Lung (tissue), 12 donors: ENCODE results near the gene NPHP4. TPM values are rescaled to one million over a fixed set of nuclear protein-coding genes. Genes with fewer than 3 reads are reported as not detected.
A peak's percentile ranks its signal among the peaks of the same experiment; 100 is the strongest.

Experiments used
- ATAC-seq: fragments of 200-7000 bp; cut with Tn5 transposase; one replicate; pipeline ENCODE4 v1.9.1; 2020; ENCODE audit warnings: moderate number of reproducible peaks; ENCODE audit not compliant: insufficient read depth, low FRiP score
- DNase-seq, 3 donors: peaks; one replicate each; pipeline ENCODE4 v3.0.0-alpha.2; 2013 to 2017
- H3K27ac ChIP-seq, 2 donors: one replicate each; pipeline ENCODE4 v1.5.1; 2013; ENCODE audit warnings: mild to moderate bottlenecking in 2 of 2, moderate library complexity in 2 of 2, control low read depth in 1 of 2, inconsistent platforms in 1 of 2, low read depth in 1 of 2, low read length in 1 of 2
- H3K27me3 ChIP-seq, 3 donors: one replicate each; pipeline ENCODE4 v1.5.1; 2013; ENCODE audit warnings: low read length in 2 of 3; ENCODE audit not compliant: control insufficient read depth in 3 of 3, insufficient read depth in 3 of 3
- H3K36me3 ChIP-seq, 4 donors: one replicate each; pipeline ENCODE4 v1.5.1; 2013; ENCODE audit warnings: low read length in 4 of 4, mild to moderate bottlenecking in 1 of 4, moderate library complexity in 1 of 4; ENCODE audit not compliant: control insufficient read depth in 4 of 4, insufficient read depth in 4 of 4
- H3K4me1 ChIP-seq, 5 donors: one replicate each; pipeline ENCODE4 v1.5.1; 2013; ENCODE audit warnings: low read length in 5 of 5, mild to moderate bottlenecking in 2 of 5, moderate library complexity in 1 of 5; ENCODE audit not compliant: control insufficient read depth in 5 of 5, insufficient read depth in 5 of 5
- H3K4me3 ChIP-seq: one replicate; pipeline ENCODE4 v1.5.1; 2013; ENCODE audit warnings: mild to moderate bottlenecking, control low read depth, moderate library complexity
- H3K9ac ChIP-seq, 2 donors: one replicate each; pipeline ENCODE4 v1.5.1; 2013; ENCODE audit warnings: low read length in 2 of 2, control low read depth in 1 of 2; ENCODE audit not compliant: insufficient read depth in 1 of 2
- H3K9me3 ChIP-seq, 4 donors: one replicate each; pipeline ENCODE4 v1.5.1; 2013; ENCODE audit warnings: low read length in 3 of 4, mild to moderate bottlenecking in 1 of 4, moderate library complexity in 1 of 4; ENCODE audit not compliant: control insufficient read depth in 4 of 4, insufficient read depth in 3 of 4
- CTCF ChIP-seq: IDR thresholded peaks from 2 replicates; pipeline ENCODE4 v1.5.1; 2012; ENCODE audit warnings: mild to moderate bottlenecking; ENCODE audit errors: control extremely low read depth, extremely low read depth
- WGBS, 2 donors: extraction: QIAGEN DNeasy Blood & Tissue Kit; methylation state at CpG; one replicate each; pipeline ENCODE4 v1.1.7; 2013; 5-methylcytosine and 5-hydroxymethylcytosine counted together
- polyA plus RNA-seq, 2 donors: library from polyadenylated mRNA; stranded (reverse); fragments of 200-250 nt; gene quantifications; one replicate each; pipeline ENCODE4 v1.2.1, GENCODE V29; 2013
- total RNA-seq, 2 donors: library from RNA; depleted of rRNA in 1 of 2; stranded (reverse); fragments of >200 nt in 1 of 2; gene quantifications; one replicate each; pipeline ENCODE4 v1.2.1, GENCODE V29; 2014 to 2021
- donor health status: control.
- donor health status: control.
- donor health status: Bipolar disorder and iron deficiency.
- donor health status: healthy.
- donor health status: DM: yes; HTN: yes; CAD: no.

NPHP4 gene
- total and polyA plus RNA-seq, 4 donors: 6.0 to 23.3 (median 11.1) TPM

- no peak overlapping the region for H3K27ac ChIP-seq
- no peak for TF ChIP-seq CTCF
- 92% methylated on average over 27 of the region's 27 CpGs for WGBS, 2 donors
- H3K27me3 ChIP-seq: no peaks in the 10 kb centered on the region
- no peak overlapping the region for H3K9ac ChIP-seq
- DNase-seq (peak in 2 of 3 donors; percentile 31 to 36), ATAC-seq (no peak)
- peaks cover 0 to 27% (median 4%) of the 10 kb centered on the region in 4 donors for H3K36me3 ChIP-seq
- H3K4me1 ChIP-seq: no peaks in the 10 kb centered on the region
- no peaks in the 10 kb centered on the region for H3K9me3 ChIP-seq
- no peak overlapping the region for H3K4me3 ChIP-seq
Measured at GRCh38 chr1:5861871-5862825, 130.1 kb downstream of the NPHP4 start.

GRCh38 chr1:5860277-5860676 is 131.9 kb downstream of the NPHP4 start:
- no peak for ATAC-seq
- H3K4me3 ChIP-seq: no peak overlapping the region
- peaks cover 0 to 24% (median 4%) of the 10 kb centered on the region in 4 donors for H3K36me3 ChIP-seq
- DNase-seq: no peak
- no peaks in the 10 kb centered on the region for H3K9me3 ChIP-seq
- 95 to 96% methylated on average over 19 of the region's 19 CpGs for WGBS, 2 donors
- no peaks in the 10 kb centered on the region for H3K4me1 ChIP-seq
- no peak for TF ChIP-seq CTCF
- H3K27me3 ChIP-seq: no peaks in the 10 kb centered on the region
- H3K9ac ChIP-seq: no peak overlapping the region
- no peak overlapping the region for H3K27ac ChIP-seq

- WGBS, 2 donors: 95% methylated on average over 16 of the region's 16 CpGs
- DNase-seq: no peak
Measured at GRCh38 chr1:5859766-5860165, 132.5 kb downstream of the NPHP4 start.

More at GRCh38 chr1:5859766-5860165, 132.5 kb downstream of the NPHP4 start:
- TF ChIP-seq CTCF: no peak
- Histone ChIP-seq H3K9me3 (no peaks in the 10 kb centered on the region), H3K27me3 (no peaks in the 10 kb centered on the region), H3K36me3 (peaks cover 0 to 22% (median 4%) of the 10 kb centered on the region in 4 donors), H3K4me3 (no peak overlapping the region), H3K4me1 (no peaks in the 10 kb centered on the region), H3K27ac (no peak overlapping the region), H3K9ac (no peak overlapping the region)
- ATAC-seq: no peak
